K562 (cell line): ENCODE measurements around the gene MBD5. TPM values are rescaled to one million over a fixed set of nuclear protein-coding genes. Genes with fewer than 3 reads are reported as not detected.

ENCODE experiments used
- CHCHD3 ChIP-seq: fragments of 250-450 bp; sonication (Bioruptor Pico); IDR thresholded peaks from 2 replicates; pipeline ENCODE4 v2.1.2; 2022; ENCODE audit warnings: mild to moderate bottlenecking
- EGR1 ChIP-seq: fragments of 450-650 bp; conservative IDR thresholded peaks from 2 replicates; pipeline ENCODE4 v1.6.1; 2017; ENCODE audit warnings: mild to moderate bottlenecking
- ELF1 ChIP-seq: fragments of 200-800 bp; sonication (Bioruptor generic); IDR thresholded peaks from 2 replicates; pipeline ENCODE4 v1.6.1; 2016; ENCODE audit warnings: missing genetic modification characterization, missing compliant biosample characterization
- JUN ChIP-seq, 2 experiments: sonication (generic) in 1 of 2; formaldehyde crosslinking in 1 of 2; IDR thresholded peaks; 2 replicates each; pipeline versions ENCODE4 v1.6.1 to v1.8.0; 2012 to 2022; ENCODE audit warnings: borderline replicate concordance in 2 of 2, mild to moderate bottlenecking in 2 of 2, improper control_type of control experiment in 1 of 2, low read depth in 1 of 2, low read length in 1 of 2, missing genetic modification reagents in 1 of 2
- SP1 ChIP-seq: sonication (generic); formaldehyde crosslinking; IDR thresholded peaks from 2 replicates; pipeline ENCODE4 v1.8.1; 2022; ENCODE audit warnings: mild to moderate bottlenecking, missing genetic modification reagents
- TRIM28 ChIP-seq: fragments of 450-650 bp; IDR thresholded peaks from 2 replicates; pipeline ENCODE4 v1.6.1; 2017
- ZNF408 ChIP-seq: fragments of 250-450 bp; sonication (Bioruptor Pico); IDR thresholded peaks from 2 replicates; pipeline ENCODE4 v1.4.0; 2020; ENCODE audit warnings: low read depth, mild to moderate bottlenecking, moderate library complexity
- polyA plus RNA-seq, 8 experiments: library from polyadenylated mRNA; depleted of rRNA in 4 of 8; stranded (reverse) in 5 of 8; unstranded in 3 of 8; fragments of >200 nt; fragmentation: Nextera tagmentation in 2 of 8; fragmentation: Illumina TruSeq in 1 of 8; extraction: Ambion mirVana in 2 of 8; extraction: Trizol in 1 of 8; gene quantifications; 2 replicates each; pipeline versions ENCODE4 v1.2.1 to v1.2.3, GENCODE V29; 2011 to 2014; ENCODE audit warnings: inconsistent platforms in 1 of 8, missing spikeins in 1 of 8
- total RNA-seq, 7 experiments: library from RNA; depleted of rRNA in 6 of 7; stranded (reverse); fragments of >200 nt in 6 of 7; fragmentation: Illumina TruSeq in 2 of 7; extraction: Trizol in 2 of 7; gene quantifications; 2 replicates each; pipeline versions ENCODE4 v1.2.1 to v1.2.3, GENCODE V29; 2011 to 2021; ENCODE audit warnings: low replicate concordance in 1 of 7
- TF ChIP-seq, protein P1 (sequence below): fragments of 450-650 bp; IDR thresholded peaks from 2 replicates; pipeline ENCODE4 v1.6.1; 2016; ENCODE audit warnings: borderline replicate concordance
- TF ChIP-seq, protein P2 (sequence below): fragments of 200-600 bp; sonication (generic); IDR thresholded peaks from one replicate; pipeline ENCODE4 v1.6.1; 2012; ENCODE audit warnings: mild to moderate bottlenecking, low read depth, low read length, inconsistent platforms
- TF ChIP-seq, protein P3 (sequence below): fragments of 250-450 bp; sonication (Bioruptor Pico); IDR thresholded peaks from 2 replicates; pipeline ENCODE4 v1.5.0; 2020; ENCODE audit warnings: mild to moderate bottlenecking, borderline replicate concordance

The MBD5 gene
- total and polyA plus RNA-seq, 9 of the 15 experiments (the other 6 are each of a cell fraction or from before 2014, with no cell fraction given) = 3.4 to 14.5 (median 9.0) TPM

DNA sequence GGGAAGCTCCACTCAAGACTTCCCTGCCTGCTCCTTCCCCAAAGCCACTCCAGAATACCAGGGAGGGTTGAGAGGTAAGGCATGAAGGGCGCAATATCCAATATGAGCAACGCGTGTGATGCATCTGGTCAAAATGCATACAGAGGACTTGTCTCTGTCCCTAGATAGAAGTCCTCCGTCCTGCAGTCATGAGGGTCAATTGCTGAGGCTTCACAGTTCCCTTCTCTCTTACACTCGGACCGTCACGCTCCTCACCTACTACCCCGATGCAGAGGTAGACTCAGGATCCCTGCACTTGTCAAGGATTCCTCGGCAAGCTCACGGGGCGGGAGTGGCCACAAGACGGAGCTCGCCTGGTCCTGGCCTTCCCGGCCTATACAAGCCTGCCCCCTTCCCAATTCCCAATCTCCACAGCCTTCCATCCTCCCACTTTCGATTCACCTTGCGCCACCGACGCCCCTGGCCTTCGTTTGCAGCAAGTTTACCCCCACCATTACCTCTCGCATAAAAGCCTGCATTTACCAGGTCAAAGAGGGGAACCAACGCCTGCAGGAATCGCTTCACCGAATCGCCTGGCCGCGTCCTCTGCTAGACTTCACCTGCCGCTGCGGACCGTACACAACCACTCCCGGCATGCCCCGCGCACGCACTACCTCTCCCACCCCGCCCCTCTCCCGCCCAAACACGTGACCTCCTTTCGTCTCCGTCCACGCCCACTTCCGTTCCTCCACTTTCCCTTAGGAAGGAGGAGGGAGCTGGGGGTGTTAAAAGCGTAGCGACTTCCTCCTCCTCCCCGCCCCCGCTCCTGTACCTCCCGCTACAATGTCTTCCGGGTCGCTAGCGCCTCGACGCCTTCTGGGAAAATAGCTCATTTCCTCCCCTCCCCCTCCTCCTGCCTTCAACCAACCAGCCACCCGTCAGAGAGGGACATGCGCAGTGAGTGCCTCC lies 506 bp upstream of the MBD5 start, which contains the start of gene ORC4 (continued):
- TF ChIP-seq JUN (IDR thresholded peaks at IDR 0.05; ENCODE audit: borderline replicate concordance, low read depth, low read length) (peak; percentile 6; the same call in 1 of the 2 replicates), JUN (CRISPR knock-in tag; IDR thresholded peaks at IDR 0.05; ENCODE audit: borderline replicate concordance) (peak; percentile 14; the same call in 1 of the 2 replicates), ELF1 (tag) (peak; percentile 93), ZNF408 (CRISPR knock-in tag) (no peak), EGR1 (peak; percentile 100), CHCHD3 (CRISPR knock-in tag) (no peak), SP1 (CRISPR knock-in tag) (peak; percentile 92), TRIM28 (0 out of 2 replicates have a peak, but pooled peaks have one; percentile 21)
- TF ChIP-seq, protein P1, sequence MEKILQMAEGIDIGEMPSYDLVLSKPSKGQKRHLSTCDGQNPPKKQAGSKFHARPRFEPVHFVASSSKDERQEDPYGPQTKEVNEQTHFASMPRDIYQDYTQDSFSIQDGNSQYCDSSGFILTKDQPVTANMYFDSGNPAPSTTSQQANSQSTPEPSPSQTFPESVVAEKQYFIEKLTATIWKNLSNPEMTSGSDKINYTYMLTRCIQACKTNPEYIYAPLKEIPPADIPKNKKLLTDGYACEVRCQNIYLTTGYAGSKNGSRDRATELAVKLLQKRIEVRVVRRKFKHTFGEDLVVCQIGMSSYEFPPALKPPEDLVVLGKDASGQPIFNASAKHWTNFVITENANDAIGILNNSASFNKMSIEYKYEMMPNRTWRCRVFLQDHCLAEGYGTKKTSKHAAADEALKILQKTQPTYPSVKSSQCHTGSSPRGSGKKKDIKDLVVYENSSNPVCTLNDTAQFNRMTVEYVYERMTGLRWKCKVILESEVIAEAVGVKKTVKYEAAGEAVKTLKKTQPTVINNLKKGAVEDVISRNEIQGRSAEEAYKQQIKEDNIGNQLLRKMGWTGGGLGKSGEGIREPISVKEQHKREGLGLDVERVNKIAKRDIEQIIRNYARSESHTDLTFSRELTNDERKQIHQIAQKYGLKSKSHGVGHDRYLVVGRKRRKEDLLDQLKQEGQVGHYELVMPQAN = peak; percentile 82; the same call in 1 of the 2 replicates
- TF ChIP-seq, protein P2, sequence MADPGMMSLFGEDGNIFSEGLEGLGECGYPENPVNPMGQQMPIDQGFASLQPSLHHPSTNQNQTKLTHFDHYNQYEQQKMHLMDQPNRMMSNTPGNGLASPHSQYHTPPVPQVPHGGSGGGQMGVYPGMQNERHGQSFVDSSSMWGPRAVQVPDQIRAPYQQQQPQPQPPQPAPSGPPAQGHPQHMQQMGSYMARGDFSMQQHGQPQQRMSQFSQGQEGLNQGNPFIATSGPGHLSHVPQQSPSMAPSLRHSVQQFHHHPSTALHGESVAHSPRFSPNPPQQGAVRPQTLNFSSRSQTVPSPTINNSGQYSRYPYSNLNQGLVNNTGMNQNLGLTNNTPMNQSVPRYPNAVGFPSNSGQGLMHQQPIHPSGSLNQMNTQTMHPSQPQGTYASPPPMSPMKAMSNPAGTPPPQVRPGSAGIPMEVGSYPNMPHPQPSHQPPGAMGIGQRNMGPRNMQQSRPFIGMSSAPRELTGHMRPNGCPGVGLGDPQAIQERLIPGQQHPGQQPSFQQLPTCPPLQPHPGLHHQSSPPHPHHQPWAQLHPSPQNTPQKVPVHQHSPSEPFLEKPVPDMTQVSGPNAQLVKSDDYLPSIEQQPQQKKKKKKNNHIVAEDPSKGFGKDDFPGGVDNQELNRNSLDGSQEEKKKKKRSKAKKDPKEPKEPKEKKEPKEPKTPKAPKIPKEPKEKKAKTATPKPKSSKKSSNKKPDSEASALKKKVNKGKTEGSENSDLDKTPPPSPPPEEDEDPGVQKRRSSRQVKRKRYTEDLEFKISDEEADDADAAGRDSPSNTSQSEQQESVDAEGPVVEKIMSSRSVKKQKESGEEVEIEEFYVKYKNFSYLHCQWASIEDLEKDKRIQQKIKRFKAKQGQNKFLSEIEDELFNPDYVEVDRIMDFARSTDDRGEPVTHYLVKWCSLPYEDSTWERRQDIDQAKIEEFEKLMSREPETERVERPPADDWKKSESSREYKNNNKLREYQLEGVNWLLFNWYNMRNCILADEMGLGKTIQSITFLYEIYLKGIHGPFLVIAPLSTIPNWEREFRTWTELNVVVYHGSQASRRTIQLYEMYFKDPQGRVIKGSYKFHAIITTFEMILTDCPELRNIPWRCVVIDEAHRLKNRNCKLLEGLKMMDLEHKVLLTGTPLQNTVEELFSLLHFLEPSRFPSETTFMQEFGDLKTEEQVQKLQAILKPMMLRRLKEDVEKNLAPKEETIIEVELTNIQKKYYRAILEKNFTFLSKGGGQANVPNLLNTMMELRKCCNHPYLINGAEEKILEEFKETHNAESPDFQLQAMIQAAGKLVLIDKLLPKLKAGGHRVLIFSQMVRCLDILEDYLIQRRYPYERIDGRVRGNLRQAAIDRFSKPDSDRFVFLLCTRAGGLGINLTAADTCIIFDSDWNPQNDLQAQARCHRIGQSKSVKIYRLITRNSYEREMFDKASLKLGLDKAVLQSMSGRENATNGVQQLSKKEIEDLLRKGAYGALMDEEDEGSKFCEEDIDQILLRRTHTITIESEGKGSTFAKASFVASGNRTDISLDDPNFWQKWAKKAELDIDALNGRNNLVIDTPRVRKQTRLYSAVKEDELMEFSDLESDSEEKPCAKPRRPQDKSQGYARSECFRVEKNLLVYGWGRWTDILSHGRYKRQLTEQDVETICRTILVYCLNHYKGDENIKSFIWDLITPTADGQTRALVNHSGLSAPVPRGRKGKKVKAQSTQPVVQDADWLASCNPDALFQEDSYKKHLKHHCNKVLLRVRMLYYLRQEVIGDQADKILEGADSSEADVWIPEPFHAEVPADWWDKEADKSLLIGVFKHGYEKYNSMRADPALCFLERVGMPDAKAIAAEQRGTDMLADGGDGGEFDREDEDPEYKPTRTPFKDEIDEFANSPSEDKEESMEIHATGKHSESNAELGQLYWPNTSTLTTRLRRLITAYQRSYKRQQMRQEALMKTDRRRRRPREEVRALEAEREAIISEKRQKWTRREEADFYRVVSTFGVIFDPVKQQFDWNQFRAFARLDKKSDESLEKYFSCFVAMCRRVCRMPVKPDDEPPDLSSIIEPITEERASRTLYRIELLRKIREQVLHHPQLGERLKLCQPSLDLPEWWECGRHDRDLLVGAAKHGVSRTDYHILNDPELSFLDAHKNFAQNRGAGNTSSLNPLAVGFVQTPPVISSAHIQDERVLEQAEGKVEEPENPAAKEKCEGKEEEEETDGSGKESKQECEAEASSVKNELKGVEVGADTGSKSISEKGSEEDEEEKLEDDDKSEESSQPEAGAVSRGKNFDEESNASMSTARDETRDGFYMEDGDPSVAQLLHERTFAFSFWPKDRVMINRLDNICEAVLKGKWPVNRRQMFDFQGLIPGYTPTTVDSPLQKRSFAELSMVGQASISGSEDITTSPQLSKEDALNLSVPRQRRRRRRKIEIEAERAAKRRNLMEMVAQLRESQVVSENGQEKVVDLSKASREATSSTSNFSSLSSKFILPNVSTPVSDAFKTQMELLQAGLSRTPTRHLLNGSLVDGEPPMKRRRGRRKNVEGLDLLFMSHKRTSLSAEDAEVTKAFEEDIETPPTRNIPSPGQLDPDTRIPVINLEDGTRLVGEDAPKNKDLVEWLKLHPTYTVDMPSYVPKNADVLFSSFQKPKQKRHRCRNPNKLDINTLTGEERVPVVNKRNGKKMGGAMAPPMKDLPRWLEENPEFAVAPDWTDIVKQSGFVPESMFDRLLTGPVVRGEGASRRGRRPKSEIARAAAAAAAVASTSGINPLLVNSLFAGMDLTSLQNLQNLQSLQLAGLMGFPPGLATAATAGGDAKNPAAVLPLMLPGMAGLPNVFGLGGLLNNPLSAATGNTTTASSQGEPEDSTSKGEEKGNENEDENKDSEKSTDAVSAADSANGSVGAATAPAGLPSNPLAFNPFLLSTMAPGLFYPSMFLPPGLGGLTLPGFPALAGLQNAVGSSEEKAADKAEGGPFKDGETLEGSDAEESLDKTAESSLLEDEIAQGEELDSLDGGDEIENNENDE = no peak
- TF ChIP-seq, protein P3, sequence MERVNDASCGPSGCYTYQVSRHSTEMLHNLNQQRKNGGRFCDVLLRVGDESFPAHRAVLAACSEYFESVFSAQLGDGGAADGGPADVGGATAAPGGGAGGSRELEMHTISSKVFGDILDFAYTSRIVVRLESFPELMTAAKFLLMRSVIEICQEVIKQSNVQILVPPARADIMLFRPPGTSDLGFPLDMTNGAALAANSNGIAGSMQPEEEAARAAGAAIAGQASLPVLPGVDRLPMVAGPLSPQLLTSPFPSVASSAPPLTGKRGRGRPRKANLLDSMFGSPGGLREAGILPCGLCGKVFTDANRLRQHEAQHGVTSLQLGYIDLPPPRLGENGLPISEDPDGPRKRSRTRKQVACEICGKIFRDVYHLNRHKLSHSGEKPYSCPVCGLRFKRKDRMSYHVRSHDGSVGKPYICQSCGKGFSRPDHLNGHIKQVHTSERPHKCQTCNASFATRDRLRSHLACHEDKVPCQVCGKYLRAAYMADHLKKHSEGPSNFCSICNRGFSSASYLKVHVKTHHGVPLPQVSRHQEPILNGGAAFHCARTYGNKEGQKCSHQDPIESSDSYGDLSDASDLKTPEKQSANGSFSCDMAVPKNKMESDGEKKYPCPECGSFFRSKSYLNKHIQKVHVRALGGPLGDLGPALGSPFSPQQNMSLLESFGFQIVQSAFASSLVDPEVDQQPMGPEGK = no peak
